Measurements from ENCODE around the gene DTL. TPM values are rescaled to one million over a fixed set of nuclear protein-coding genes. Genes with fewer than 3 reads are reported as not detected.

The DTL gene
- total RNA-seq, 1 experiment from 2014 or later, result 41.0 TPM

GRCh38 chr1:212062832-212063438, 27.4 kb downstream of the DTL start:
- ATAC-seq (peak; percentile 83), DNase-seq (ENCODE audit: low read depth, low spot score) (peak; percentile 22)
- POLR2A ChIA-PET, result interaction anchor here (1.1 kb wide), 1 partner anchor 221 kb away, joined by 3 read pairs; no protein-coding TSS in a partner anchor
- Histone ChIP-seq H3K27ac (ENCODE audit: low read depth, low read length) (no peak overlapping the region), H3K9ac (ENCODE audit: low read length) (no peak overlapping the region), H3K9me2 (ENCODE audit: insufficient read depth) (no peaks in the 10 kb centered on the region), H2AFZ (ENCODE audit: low read depth, low read length, poor library complexity, severe bottlenecking) (no peak overlapping the region), H3K4me1 (ENCODE audit: control insufficient read depth in 1 of 2, insufficient read depth in 2 of 2, low read length in 2 of 2) (no peaks in the 10 kb centered on the region), H3K36me3 (ENCODE audit: control insufficient read depth in 1 of 2, insufficient read depth in 2 of 2, low read length in 2 of 2) (peaks cover 2 to 22% of the 10 kb centered on the region in 2 experiments; a peak in 3 of 4 replicates), H3K9me3 (ENCODE audit: control insufficient read depth in 1 of 2, insufficient read depth in 1 of 2, low read depth in 1 of 2, low read length in 2 of 2) (no peaks in the 10 kb centered on the region), H3K79me2 (ENCODE audit: insufficient read depth, low read length) (no peaks in the 10 kb centered on the region), H4K20me1 (ENCODE audit: insufficient read depth) (peaks cover 11% of the 10 kb centered on the region; the same call in 1 of the 2 replicates), H3K4me3 (replicated peaks in 1 of 2; ENCODE audit: low read depth in 1 of 2, low read length in 2 of 2) (no peak overlapping the region), H3K4me2 (ENCODE audit: low read length) (no peak overlapping the region), H3K27me3 (ENCODE audit: insufficient read depth, low read length) (no peaks in the 10 kb centered on the region)
- RAD21 ChIA-PET (ENCODE audit: low non-redundant PET in 1 of 2, low total read pairs in 2 of 2, uncharacterized antibody in 2 of 2, unreplicated experiment in 2 of 2), result interaction anchor here in 1 of 2 experiments (0.7 to 1.3 kb wide), 3 partner anchors 382 to 393 kb away, joined by 3 read pairs; no protein-coding TSS in a partner anchor
- no TSS peak for BruUV-seq (replicated peaks)
- intact Hi-C loops (cut with micrococcal nuclease), result loop anchor here (1.0 to 10.0 kb wide), 4 partner anchors 228 to 722 kb away; no protein-coding TSS in a partner anchor
- TF ChIP-seq FOSL1 (IDR thresholded peaks at IDR 0.05; ENCODE audit: low read depth) (no peak), POLR2AphosphoS5 (IDR thresholded peaks at IDR 0.05; ENCODE audit: low read depth, low read length) (no peak), EZH2phosphoT487 (IDR thresholded peaks at IDR 0.05; ENCODE audit: borderline replicate concordance) (no peak), SIN3A (IDR thresholded peaks at IDR 0.05; ENCODE audit: low read depth) (no peak), ZFX (IDR thresholded peaks at IDR 0.05) (no peak), CTCF (IDR thresholded peaks at IDR 0.05 in 2 of 3, conservative IDR thresholded peaks at IDR 0.05 in 1 of 3; ENCODE audit: borderline replicate concordance in 1 of 3, insufficient read depth in 1 of 3, low read depth in 2 of 3, low read length in 2 of 3) (peak; percentile 58 to 66 (median 60); a peak in 5 of 6 replicates), EZH2 (IDR thresholded peaks at IDR 0.05) (no peak), SP1 (IDR thresholded peaks at IDR 0.05; ENCODE audit: low read depth) (no peak), TCF7L2 (IDR thresholded peaks at IDR 0.05; ENCODE audit: borderline replicate concordance, extremely low read depth, insufficient read depth, insufficient read length) (no peak), SRF (IDR thresholded peaks at IDR 0.05; ENCODE audit: low read depth) (no peak), RAD21 (IDR thresholded peaks at IDR 0.05; ENCODE audit: low read depth) (peak; percentile 65)
- CTCF ChIA-PET, result interaction anchor here (1.4 to 3.6 kb wide), 4 partner anchors 8 to 393 kb away, joined by 6 to 34 read pairs (median 8); partner anchors contain the start of genes DTL and INTS7

Measured in HCT116 (cell line).